ENCODE measurements around the gene ACER3. TPM values are rescaled to one million over a fixed set of nuclear protein-coding genes. Genes with fewer than 3 reads are reported as not detected.
A peak's percentile ranks its signal among the peaks of the same experiment; 100 is the strongest.
"Not testable (repeated sequence)": the region's sequence is repeated elsewhere in the genome, so short reads cannot be mapped to it uniquely, and the experiment has no call there.

ACER3 gene
- total RNA-seq, 4 donors from 2014 or later, result 9.3 to 25.7 (median 14.2) TPM

DNA sequence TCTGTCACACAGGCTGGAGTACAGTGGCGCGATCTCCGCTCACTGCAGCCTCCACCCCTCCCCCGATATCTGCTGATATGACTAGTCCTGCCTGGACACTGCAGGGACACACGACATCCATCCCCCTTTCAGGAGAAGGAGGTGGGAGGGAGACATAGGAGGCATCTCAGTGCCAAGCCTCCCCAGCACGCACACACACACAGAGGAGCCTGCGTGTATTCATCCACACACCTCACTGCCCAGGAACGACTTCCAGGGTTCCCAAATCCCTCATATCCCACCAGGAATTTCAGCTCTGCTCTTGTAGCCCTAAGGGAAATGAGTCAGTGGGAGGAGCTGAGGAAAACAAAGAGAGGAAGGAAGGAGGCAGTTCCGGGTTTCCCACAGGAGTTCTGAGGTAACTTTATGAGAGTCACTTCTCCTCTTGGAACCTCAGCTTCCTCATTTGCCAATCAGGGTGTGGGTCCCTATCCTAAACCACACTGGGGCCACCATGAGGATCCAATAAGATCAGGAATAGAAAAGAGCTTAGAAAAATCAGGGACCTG lies 37.2 kb upstream of the ACER3 start:
- ATAC-seq, result peak; percentile 82
- Histone ChIP-seq H3K27me3 (no peaks in the 10 kb centered on the region), H3K9me3 (no peaks in the 10 kb centered on the region), H3K27ac (peak overlapping the region in 3 of 4 donors; percentile 9 to 53 (median 24)), H3K4me3 (no peak overlapping the region), H3K4me1 (no peaks in the 10 kb centered on the region), H3K36me3 (no peaks in the 10 kb centered on the region)
- no peak for TF ChIP-seq POLR2A (IDR thresholded peaks at IDR 0.05)
- peak; percentile 41 for TF ChIP-seq POLR2AphosphoS5 (IDR thresholded peaks at IDR 0.05)
- WGBS, 2 donors (ENCODE audit: low coverage in 1 of 2), result 38 to 53% methylated on average over 3 to 5 of the region's 9 CpGs

DNA sequence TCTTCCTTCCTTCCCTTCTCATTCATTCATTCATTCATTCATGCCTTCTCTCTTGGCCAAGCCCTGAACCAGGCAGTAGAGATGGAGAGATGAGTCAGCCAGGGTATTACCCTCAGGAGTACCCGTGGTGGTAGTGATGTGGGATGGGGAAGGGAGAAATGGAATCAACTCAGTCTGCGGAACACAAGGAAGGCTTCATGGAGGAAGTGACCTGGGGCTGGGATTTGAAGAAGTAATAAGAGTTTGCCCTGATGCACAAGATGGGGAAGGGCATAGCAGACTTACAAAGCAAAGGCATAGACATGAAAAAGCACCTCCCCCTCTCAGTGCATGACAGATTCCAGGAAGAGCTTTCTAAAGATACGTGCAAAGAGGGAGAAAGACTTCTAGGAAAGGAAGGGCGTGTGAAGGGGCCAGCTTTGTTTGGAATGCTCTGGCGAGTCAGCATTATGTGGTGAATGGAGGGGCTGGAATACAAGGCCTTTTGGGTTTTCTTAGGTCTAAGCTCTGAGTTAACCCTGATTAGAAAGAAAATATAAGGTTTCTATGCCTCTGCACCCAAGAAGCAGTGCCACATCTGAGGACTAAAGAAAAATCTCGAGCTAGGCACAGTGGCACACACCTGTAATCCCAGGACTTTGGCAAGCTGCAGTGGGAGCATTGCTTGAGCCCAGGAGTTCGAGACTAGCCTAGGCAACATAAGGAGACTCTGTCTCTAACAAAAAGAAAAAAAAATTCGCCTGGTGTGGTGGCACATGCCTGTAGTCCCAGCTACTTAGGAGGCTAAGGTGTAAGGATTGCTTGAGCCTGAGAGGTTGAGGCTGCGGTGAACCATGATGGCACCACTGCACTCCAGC lies 36.4 kb upstream of the ACER3 start:
- H3K27me3 ChIP-seq, result no peaks in the 10 kb centered on the region
- H3K9me3 ChIP-seq, result no peaks in the 10 kb centered on the region
- TF ChIP-seq POLR2AphosphoS5 (IDR thresholded peaks at IDR 0.05) (no peak), POLR2A (IDR thresholded peaks at IDR 0.05) (no peak), EP300 (IDR thresholded peaks at IDR 0.05) (no peak)
- TF ChIP-seq, protein P1, sequence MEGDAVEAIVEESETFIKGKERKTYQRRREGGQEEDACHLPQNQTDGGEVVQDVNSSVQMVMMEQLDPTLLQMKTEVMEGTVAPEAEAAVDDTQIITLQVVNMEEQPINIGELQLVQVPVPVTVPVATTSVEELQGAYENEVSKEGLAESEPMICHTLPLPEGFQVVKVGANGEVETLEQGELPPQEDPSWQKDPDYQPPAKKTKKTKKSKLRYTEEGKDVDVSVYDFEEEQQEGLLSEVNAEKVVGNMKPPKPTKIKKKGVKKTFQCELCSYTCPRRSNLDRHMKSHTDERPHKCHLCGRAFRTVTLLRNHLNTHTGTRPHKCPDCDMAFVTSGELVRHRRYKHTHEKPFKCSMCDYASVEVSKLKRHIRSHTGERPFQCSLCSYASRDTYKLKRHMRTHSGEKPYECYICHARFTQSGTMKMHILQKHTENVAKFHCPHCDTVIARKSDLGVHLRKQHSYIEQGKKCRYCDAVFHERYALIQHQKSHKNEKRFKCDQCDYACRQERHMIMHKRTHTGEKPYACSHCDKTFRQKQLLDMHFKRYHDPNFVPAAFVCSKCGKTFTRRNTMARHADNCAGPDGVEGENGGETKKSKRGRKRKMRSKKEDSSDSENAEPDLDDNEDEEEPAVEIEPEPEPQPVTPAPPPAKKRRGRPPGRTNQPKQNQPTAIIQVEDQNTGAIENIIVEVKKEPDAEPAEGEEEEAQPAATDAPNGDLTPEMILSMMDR (IDR thresholded peaks at IDR 0.05), result no peak
- WGBS, 2 donors (ENCODE audit: low coverage in 1 of 2), result 55 to 56% methylated on average over 5 to 8 of the region's 9 CpGs
- H3K27ac ChIP-seq, result peak overlapping the region in 3 of 4 donors; percentile 24 to 53 (median 27)
- ATAC-seq, result peak; percentile 28
- H3K36me3 ChIP-seq, result no peaks in the 10 kb centered on the region
- H3K4me3 ChIP-seq, result no peak overlapping the region
- no peaks in the 10 kb centered on the region for H3K4me1 ChIP-seq

DNA sequence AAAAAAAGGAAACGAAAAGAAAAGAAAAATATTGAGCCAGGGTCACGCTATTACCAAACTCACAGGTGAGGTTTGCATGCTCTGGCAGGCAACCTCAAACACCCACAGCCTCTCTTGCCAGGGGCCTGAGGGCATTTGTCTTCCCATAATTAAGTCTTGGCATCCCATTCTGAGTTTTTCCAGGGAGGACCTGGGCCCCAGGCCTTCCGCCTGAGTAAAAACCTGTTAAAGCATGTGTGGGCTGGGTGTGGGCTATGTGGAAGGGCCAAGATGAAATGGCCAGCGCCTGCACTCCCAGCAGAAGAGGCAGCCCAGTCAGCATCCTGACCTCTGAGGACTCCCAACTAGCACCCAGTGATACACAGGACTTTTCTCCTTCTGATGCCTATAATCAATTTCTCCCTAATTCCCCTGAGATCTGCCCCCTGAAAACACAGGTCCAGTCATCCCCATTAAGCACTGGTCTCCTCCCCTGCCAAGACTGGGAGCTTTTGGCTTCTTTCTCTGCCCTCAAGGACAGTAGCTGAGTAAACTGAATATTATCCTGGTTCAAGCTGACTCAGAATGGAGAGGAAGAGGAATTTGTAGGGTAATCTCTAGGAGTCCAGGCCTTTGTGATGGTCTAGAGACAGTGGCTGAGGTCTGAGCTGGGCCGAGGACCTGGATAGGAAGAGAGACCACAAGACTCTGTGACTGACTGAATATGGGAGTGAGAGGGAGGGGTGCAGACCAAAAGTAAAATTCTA lies 35.6 kb upstream of the ACER3 start:
- H3K27ac ChIP-seq, result peak overlapping the region in 2 of 4 donors; percentile 17 to 19
- ATAC-seq, result peak; percentile 22
- H3K27me3 ChIP-seq, result no peaks in the 10 kb centered on the region
- TF ChIP-seq, protein P1 (IDR thresholded peaks at IDR 0.05), result no peak
- TF ChIP-seq POLR2A (IDR thresholded peaks at IDR 0.05) (no peak), POLR2AphosphoS5 (IDR thresholded peaks at IDR 0.05) (no peak), EP300 (IDR thresholded peaks at IDR 0.05) (no peak)
- WGBS, 2 donors (ENCODE audit: low coverage in 1 of 2), result 91 to 100% methylated on average over 1 to 4 of the region's 5 CpGs
- no peaks in the 10 kb centered on the region for H3K36me3 ChIP-seq
- H3K4me1 ChIP-seq, result peaks cover 0 to 2% (median 0%) of the 10 kb centered on the region in 3 donors
- no peak overlapping the region for H3K4me3 ChIP-seq
- no peaks in the 10 kb centered on the region for H3K9me3 ChIP-seq

DNA sequence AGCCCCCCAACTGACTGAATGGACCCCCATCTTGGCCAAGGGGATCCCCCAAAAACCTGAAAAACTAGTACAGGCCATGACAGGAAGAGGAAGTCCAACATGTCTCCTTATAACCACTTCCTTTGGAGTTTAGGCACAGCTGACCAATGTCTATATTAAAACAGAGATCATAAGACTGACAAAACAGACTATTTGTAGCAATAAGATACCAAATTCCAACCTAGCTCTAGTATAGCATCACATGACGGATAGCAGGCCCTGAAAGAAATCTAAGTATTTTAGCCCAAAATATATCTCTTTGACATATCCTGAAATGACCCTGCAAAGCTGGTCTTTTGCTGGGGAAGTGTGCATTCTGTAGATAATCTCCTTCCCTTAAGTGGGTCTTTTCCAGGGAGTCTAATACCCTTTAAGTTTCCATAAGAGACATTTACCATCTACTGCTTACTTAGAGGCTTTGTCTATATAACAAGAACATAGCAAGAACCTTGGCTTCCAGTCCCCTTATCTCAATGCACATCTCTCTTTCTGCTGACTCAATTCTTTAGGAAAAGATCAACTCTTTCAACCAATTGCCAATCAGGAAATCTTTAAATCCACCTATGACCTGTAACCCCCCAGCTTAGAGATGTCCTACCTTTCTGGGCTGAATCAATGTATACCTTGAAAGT lies 34.9 kb upstream of the ACER3 start:
- no peak for ATAC-seq
- no peak overlapping the region for H3K4me3 ChIP-seq
- H3K9me3 ChIP-seq, result no peaks in the 10 kb centered on the region
- H3K27ac ChIP-seq, result peak overlapping the region in 1 of 4 donors; percentile 19
- TF ChIP-seq, protein P1 (IDR thresholded peaks at IDR 0.05), result no peak
- no peak for TF ChIP-seq POLR2AphosphoS5 (IDR thresholded peaks at IDR 0.05)
- TF ChIP-seq EP300 (IDR thresholded peaks at IDR 0.05), result no peak
- TF ChIP-seq POLR2A (IDR thresholded peaks at IDR 0.05), result no peak
- no peaks in the 10 kb centered on the region for H3K36me3 ChIP-seq
- no peaks in the 10 kb centered on the region for H3K27me3 ChIP-seq
- H3K4me1 ChIP-seq, result peaks cover 0 to 9% (median 3%) of the 10 kb centered on the region in 3 donors
- 83 to 100% methylated on average over 1 of the region's 1 CpG for WGBS, 2 donors (ENCODE audit: low coverage in 1 of 2)

DNA sequence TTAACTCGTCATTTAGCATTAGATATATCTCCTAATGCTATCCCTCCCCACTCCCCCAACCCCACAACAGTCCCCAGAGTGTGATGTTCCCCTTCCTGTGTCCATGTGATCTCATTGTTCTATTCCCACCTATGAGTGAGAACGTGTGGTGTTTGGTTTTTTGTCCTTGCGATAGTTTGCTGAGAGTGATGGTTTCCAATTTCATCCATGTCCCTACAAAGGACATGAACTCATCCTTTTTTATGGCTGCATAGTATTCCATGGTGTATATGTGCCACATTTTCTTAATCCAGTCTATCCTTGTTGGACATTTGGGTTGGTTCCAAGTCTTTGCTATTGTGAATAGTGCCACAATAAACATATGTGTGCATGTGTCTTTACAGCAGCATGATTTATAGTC lies 34.2 kb upstream of the ACER3 start:
- H3K36me3 ChIP-seq, result not testable (repeated sequence)

DNA sequence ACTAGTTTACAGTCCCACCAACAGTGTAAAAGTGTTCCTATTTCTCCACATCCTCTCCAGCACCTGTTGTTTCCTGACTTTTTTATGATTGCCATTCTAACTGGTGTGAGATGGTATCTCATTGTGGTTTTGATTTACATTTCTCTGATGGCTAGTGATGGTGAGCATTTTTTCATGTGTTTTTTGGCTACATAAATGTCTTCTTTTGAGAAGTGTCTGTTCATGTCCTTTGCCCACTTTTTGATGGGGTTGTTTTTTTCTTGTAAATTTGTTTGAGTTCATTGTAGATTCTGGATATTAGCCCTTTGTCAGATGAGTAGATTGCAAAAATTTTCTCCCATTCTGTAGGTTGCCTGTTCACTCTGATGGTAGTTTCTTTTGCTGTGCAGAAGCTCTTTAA lies 33.7 kb upstream of the ACER3 start:
- not testable (repeated sequence) for ATAC-seq, H3K9me3 ChIP-seq, H3K4me3 ChIP-seq, H3K36me3 ChIP-seq, H3K27me3 ChIP-seq, H3K27ac ChIP-seq
- H3K4me1 ChIP-seq, result peaks cover 0 to 12% (median 5%) of the 10 kb centered on the region in 3 donors

More for the DNA sequence above, 34.2 kb upstream of the ACER3 start:
- not testable (repeated sequence) for H3K9me3 ChIP-seq, H3K27me3 ChIP-seq, H3K27ac ChIP-seq, H3K4me3 ChIP-seq, ATAC-seq
- 40 to 79% methylated on average over 1 to 2 of the region's 3 CpGs for WGBS, 2 donors (ENCODE audit: low coverage in 1 of 2)
- peaks cover 0 to 12% (median 5%) of the 10 kb centered on the region in 3 donors for H3K4me1 ChIP-seq

Measured in gastroesophageal sphincter (tissue), 4 donors.